GM18505 (cell line): ENCODE results near the gene DTNB.

Source experiments
- ATAC-seq: cut with Tn5 transposase; IDR thresholded peaks from one replicate; pipeline ENCODE4 v1.9.1; 2021; ENCODE audit not compliant: unreplicated experiment
- POLR2A ChIP-seq: IDR thresholded peaks from 4 replicates; pipeline ENCODE4 v1.6.1; 2011; ENCODE audit warnings: borderline replicate concordance; ENCODE audit not compliant: insufficient read depth, insufficient read length; ENCODE audit errors: extremely low read depth

Gene DTNB

DNA sequence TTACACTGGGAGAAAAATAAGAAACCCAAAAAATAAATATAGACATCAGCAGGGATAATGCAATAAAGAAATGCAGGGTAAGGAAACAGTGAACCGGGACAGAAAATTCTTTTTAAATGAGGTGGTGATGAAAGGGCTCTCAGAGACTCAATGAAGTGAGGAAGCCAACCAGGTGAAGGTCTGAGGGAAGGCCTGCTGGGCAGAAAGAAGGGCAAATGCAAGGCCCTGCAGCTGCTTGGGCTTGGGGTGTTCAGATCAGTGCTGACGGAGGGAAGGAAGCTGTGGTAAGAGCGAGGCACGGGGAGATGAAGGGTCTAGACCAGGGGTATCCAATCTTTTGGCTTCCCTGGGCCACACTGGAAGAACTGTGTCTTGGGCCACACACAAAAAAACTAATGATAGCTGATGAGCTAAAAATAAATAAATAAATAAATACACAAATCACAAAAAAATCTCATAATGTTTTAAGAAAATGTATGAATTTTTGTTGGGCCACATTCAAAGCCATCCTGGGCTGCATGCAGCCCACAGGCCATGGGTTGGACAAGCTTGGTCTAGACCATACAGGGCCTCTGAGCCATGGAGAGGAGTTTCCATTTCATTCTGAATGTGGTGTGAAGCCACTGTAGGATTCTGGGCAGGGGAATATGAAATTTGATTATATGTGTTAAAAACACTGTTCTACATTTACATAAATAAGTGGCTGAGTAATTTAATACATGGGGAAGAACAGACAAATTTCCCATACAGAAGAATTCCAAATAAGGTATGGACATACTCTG, 235.3 kb downstream of the DTNB start:
- ATAC-seq: no peak
- peak; percentile 21 for TF ChIP-seq POLR2A

DNA sequence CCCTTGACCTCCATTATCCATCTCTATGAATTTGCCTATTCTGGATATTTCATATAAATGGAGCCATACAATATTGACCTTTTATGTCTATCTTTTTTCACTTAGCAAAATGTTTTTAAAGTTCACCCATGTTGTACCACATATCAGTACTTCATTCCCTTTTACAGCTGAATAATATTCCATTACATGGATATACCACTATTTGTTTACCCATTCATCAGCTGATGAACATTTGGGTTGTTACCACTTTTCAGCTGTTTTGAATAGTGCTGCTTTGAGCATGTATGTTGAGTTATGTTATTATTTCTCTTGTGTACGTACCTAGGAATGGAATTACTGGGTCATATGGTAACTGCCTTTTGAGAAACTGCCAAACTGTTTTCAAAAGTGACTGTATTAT, 238.0 kb downstream of the DTNB start:
- TF ChIP-seq POLR2A: no peak
- no peak for ATAC-seq

DNA sequence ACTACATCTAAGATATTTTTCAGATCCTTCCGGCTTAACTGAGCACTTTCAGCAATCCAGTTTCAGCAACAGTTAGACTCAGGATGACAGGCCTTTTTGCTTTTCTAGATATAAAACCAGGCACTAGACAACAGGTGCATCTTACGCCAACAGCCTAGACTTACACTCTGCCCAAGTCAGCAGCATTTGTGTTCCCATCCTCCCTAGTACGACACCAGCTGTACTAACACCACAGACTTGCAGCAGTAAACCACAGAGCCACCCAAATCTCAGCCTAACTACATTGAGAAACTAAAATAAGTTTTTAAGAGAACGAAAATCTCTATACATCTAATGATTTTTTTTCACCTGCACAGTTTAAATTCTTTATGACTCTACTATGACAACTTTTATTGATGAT, 241.8 kb downstream of the DTNB start:
- ATAC-seq: no peak
- TF ChIP-seq POLR2A: no peak

DNA sequence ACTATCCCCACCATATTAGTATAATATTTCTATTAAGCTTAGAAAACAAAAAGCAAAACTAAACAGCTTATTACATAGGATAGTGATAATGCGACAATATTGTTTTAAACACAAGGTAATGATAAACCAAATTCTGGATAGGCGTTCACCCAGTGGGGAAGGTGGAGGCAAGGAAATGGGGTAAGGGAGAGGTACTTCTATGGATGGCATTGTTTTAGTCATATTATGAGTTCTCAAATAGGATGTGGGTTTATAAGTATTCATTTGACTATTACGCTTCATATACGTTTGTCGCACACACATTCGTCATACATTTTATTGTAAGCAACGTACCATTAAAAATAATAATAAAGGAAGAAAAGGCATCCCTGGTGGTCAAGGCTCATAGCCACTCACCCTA, 242.8 kb downstream of the DTNB start:
- ATAC-seq: no peak
- no peak for TF ChIP-seq POLR2A

DNA sequence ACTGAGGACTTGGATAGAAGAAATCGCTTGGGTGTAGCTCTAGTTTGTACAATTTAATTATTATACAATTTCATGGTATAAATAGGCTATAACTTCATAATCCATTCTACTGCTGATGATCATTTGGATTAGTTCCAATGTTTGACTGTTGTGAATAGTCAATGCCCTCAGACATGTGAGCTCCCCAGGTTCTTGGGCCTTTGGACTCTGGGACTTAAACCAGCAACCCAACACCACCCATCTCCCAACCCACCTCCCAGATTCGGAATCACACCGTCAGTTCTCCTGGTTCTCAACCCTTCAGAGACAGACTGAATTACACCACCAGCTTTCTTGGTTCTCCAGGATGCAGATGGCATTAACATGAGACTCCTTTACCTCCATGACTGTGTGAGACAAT, 247.1 kb downstream of the DTNB start:
- TF ChIP-seq POLR2A: no peak
- no peak for ATAC-seq

DNA sequence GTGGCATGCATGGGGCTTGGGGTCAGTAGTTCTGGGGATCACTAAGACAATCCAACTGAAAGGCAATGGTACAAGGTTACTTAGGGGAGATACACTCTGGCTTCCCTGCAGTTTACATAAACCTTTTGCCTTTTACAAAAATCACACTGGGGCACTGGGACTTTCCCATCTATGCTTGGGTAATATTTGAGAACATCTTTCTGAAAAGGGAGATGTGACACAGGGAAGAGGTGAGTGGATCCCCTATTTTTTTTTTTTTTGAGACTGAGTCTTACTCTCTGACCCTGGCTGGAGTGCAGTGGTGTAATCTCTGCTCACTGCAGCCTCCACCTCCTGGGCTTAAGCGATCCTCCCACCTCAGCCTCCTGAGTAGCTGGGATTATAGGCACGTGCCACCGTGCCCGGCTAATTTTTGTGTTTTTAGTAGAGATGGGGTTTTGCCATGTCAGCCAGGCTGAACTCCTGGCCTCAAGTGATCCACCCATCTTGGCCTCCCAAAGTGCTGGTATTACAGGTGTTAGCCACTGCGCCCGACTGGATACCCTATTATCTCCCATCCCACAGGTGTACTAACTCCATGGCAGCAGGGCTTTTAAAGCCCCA, 248.8 kb downstream of the DTNB start:
- TF ChIP-seq POLR2A: no peak
- no peak for ATAC-seq

DNA sequence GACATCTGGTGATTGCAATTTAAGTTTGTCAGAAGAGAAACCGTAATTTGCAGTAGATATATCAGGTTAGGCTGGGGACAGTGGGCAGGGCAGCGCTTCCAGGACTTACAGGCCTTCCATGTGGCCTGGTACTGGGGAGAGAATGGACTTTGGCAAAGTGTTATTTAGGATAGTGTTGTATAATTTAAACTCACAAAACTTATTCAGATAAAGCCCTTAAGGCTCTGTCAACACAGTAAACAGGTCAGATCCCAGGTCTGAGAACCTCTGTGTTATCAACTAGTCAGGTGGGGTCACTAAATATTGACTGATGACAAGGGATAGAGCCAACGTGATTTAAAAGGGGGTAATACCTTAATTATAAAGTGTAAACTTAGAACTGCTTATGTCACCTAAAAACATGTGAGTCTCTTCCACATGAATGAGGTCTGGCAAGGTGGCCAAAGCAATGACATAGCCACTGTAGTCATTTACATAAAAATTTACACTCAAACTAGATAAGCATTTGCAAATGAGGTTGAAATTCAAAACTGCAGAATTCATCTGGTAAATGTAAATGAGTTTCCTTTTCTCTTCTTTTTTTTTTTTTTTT, 251.5 kb downstream of the DTNB start:
- no peak for ATAC-seq
- peak; percentile 83 for TF ChIP-seq POLR2A

DNA sequence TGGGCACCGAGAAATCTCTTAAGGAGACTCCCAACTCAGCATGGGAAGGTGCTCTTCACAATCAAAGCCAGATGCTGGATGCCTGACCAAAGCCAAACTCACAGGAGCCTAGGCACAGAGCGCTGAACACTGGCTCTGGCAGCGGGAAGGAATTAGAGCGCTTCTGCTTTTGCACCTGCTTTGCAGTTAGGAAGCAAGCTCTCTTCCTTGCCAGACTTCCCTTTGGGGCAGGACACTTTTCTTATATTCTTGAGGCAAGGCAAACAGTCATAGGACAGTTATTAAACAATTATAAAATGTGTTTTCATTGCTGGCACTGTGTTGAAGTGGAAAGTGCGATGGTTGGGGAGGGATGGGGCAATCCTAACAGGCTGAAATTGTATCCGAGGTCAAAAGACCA, 252.1 kb downstream of the DTNB start:
- ATAC-seq: no peak
- no peak for TF ChIP-seq POLR2A

DNA sequence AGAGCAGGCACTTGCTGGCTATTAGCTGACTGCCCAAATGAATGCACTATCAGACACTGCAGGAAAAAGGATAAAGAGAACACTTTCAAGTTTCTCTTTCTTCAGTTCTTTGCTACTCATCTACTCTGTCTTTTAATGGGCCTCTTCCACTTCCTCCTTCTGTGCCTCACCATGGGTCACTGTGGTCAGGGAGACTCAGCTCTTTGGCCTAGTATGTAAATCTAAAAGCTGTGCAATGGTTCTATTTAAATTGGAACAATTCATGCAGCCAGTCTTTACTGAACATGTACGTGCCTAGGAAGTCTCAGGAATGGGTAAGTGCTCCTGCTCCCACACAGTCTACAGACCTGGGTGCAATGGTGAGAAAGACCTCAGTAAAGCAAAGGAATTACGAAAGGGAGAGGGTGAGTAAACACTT, 252.5 kb downstream of the DTNB start:
- peak; percentile 39 for ATAC-seq
- TF ChIP-seq POLR2A: peak; percentile 86

DNA sequence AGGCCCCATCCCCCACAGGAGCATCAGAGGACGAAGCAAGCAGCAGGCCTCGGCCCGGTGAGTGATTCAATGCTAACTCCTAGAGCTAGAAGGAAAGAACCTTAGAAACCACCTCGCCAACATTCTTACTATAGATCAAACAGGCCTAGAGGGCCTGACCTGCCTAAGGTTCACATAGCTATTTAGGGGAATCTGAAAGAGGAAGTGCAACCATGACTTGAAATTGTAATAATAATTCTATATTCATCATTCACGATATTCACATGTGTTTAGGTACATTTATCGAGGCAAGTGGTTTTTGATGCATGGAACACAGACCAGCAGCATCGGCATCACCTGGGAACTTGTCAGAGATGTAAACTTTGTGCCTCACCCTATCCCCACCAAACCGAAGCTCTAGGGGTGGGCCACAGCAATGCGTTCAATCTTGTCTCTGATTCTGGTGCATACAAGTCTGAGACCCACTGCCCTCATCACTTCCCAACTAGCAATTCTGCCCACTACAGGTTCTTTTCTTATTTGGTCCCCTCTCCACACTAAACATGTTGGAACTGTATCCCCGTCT, 253.6 kb downstream of the DTNB start:
- peak; percentile 73 for TF ChIP-seq POLR2A
- ATAC-seq: peak; percentile 63

DNA sequence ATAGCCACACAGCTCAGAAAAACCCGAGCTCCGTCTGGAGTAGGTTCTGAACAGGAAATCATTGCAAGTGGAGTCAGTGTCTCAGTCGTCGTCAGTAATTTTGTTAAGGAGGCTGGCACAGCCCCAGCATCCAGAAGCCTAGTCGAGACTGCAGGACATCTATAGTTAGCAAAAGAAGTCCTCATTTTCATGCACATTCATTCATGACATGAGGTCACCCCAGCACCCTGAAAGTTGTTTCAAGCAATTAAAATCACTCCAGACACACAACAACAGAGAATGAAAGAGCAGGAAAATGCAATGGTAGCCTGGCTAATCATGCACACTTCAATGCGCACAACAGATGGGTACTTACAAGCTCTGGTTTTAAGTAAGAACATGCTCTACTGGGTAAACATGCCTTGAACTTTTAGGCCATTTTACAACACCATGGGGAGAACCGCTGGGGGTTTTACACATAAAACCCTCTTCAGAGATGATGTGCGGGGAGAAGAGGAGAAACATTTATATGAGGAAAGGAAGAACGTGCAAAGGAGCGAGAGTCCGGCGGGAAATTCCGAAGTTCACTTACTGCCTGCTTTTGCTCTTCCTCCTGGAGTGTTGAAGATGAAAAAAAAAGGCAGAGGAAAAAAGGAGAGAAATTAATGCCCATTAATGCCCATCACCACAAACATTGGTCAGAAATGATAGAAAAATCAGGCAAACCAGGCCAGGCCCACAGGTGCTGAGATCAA, 254.3 kb downstream of the DTNB start:
- no peak for ATAC-seq
- TF ChIP-seq POLR2A: peak; percentile 57

DNA sequence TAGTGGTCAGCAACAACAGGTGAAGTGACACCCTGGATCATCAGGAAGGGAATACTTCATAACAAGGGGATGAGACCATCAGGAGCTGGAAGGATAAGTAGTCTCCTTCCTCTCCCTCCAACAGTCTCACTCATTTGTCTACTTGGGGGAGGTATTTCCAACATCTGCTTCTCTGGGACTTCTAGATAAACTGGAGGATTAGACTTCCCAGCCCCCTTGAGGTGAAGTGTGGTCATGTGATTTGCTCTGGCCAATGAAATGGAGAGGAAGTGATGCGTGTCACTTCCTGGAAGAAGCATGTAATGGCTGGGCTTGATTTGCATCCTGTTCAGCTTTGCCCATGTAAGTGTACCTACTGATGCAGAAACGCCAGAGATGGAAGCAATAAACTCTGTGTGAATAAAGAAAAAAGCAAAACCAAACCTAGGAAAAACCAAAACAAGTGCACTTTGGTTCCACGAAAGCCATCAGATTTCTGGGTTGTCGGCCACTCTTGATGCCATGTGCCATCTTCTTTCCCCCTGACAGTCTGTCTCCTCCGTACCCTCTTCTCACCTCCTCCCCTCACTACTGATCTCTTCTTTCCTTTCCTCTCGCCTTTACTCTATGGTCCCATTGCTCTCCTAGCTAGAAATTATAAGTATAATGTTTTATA, 255.5 kb downstream of the DTNB start:
- TF ChIP-seq POLR2A: peak; percentile 69
- ATAC-seq: no peak

DNA sequence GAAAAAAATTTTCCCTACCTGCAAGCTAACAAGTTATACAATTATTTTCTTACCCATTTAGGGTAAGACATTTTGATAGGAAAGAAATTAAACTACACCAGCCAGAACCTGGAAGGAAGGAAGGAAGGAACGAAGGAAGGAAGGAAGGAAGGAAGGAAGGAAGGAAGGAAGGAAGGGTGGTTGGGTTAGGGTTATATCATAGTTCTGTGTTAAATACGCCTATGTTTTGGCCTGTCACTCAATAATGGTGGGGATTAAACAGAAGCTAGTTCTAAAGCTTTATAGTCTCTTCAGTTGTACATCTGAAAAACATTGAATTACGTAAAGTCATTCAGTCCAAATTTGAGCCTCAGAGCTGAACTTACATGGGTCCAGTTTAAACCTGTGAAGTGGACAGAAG, 256.7 kb downstream of the DTNB start:
- no peak for TF ChIP-seq POLR2A

More for the DNA sequence above, 256.7 kb downstream of the DTNB start:
- no peak for ATAC-seq
